CD4-positive, alpha-beta memory T cell (primary cell): ENCODE data around the gene SMTNL2. TPM values are rescaled to one million over a fixed set of nuclear protein-coding genes. Genes with fewer than 3 reads are reported as not detected.

Source experiments
- CTCF ChIA-PET: fragments of 350-600 bp; sonication (Branson Sonifier 250); formaldehyde crosslinking; loops from one replicate; lab custom pipeline; 2021; ENCODE audit warnings: inconsistent platforms; ENCODE audit not compliant: partially characterized antibody; lab: Charles Lee
- POLR2A ChIA-PET: fragments of 350-600 bp; sonication (Branson Sonifier 250); formaldehyde crosslinking; loops from one replicate; lab custom pipeline; 2021; ENCODE audit not compliant: partially characterized antibody; lab: Charles Lee
- DNase-seq, 5 donors: peaks; one replicate each; pipeline versions ENCODE4 v3.0.0 to v3.0.0-alpha.2; 2020 to 2022; ENCODE audit warnings: mixed read lengths in 1 of 5
- H3K27ac ChIP-seq: one replicate; pipeline ENCODE4 v1.7.0; 2013; ENCODE audit warnings: low read depth, low read length
- H3K27me3 ChIP-seq: 2 replicates; pipeline ENCODE4 v1.7.0; 2013; ENCODE audit warnings: mild to moderate bottlenecking, low read length, moderate library complexity; ENCODE audit not compliant: insufficient read depth
- H3K36me3 ChIP-seq: 2 replicates; pipeline ENCODE4 v1.7.0; 2013; ENCODE audit warnings: mild to moderate bottlenecking, low read length, moderate library complexity; ENCODE audit not compliant: insufficient read depth
- H3K4me1 ChIP-seq: 2 replicates; pipeline ENCODE4 v1.7.0; 2013; ENCODE audit warnings: mild to moderate bottlenecking, low read length, moderate library complexity; ENCODE audit not compliant: insufficient read depth
- H3K4me3 ChIP-seq, 2 donors: one replicate each; pipeline ENCODE4 v1.7.0; 2013; ENCODE audit warnings: low read length in 2 of 2, mild to moderate bottlenecking in 1 of 2
- H3K9me3 ChIP-seq, 2 donors: one replicate each; pipeline ENCODE4 v1.7.0; 2013; ENCODE audit warnings: low read length in 2 of 2, control low read depth in 1 of 2; ENCODE audit not compliant: control insufficient read depth in 1 of 2
- H3K27ac Mint-ChIP-seq, 7 donors: one replicate each; pipeline ENCODE4 v1.8.0; 2020 to 2021; ENCODE audit warnings: mixed read lengths in 7 of 7, mild to moderate bottlenecking in 6 of 7, inconsistent platforms in 3 of 7, moderate library complexity in 3 of 7
- H3K27me3 Mint-ChIP-seq, 2 donors: one replicate each; pipeline ENCODE4 v1.8.0; 2020 to 2021; ENCODE audit warnings: mixed read lengths in 2 of 2
- H3K36me3 Mint-ChIP-seq, 2 donors: one replicate each; pipeline ENCODE4 v1.8.0; 2020 to 2021; ENCODE audit warnings: mixed read lengths in 2 of 2, inconsistent platforms in 1 of 2, mild to moderate bottlenecking in 1 of 2
- H3K4me1 Mint-ChIP-seq, 4 donors: one replicate each; pipeline ENCODE4 v1.8.0; 2020 to 2021; ENCODE audit warnings: mixed read lengths in 4 of 4, mild to moderate bottlenecking in 1 of 4
- H3K4me3 Mint-ChIP-seq, 8 donors: one replicate each; pipeline ENCODE4 v1.8.0; 2020 to 2021; ENCODE audit warnings: mixed read lengths in 8 of 8, mild to moderate bottlenecking in 7 of 8, moderate library complexity in 6 of 8, inconsistent platforms in 3 of 8
- H3K9me3 Mint-ChIP-seq, 8 donors: one replicate each; pipeline ENCODE4 v1.8.0; 2020 to 2021; ENCODE audit warnings: mixed read lengths in 8 of 8, mild to moderate bottlenecking in 5 of 8, inconsistent platforms in 3 of 8, moderate library complexity in 1 of 8
- intact Hi-C: fragments of 100-400 bp; cut with micrococcal nuclease; formaldehyde crosslinking; loops from one replicate; pipeline ENCODE4 v1.15.1; 2023
- polyA plus RNA-seq, 2 donors: library from polyadenylated mRNA; unstranded; fragments of 300-500 nt; fragmentation: Illumina TruSeq; gene quantifications; one replicate each; pipeline ENCODE4 v1.2.3, GENCODE V29; 2021
- total RNA-seq, 2 experiments: library from RNA; stranded (reverse); gene quantifications; one replicate each; pipeline ENCODE4 v1.2.3, GENCODE V29; 2021

Gene SMTNL2
- not detected for total RNA-seq
- not detected for polyA plus RNA-seq

DNA sequence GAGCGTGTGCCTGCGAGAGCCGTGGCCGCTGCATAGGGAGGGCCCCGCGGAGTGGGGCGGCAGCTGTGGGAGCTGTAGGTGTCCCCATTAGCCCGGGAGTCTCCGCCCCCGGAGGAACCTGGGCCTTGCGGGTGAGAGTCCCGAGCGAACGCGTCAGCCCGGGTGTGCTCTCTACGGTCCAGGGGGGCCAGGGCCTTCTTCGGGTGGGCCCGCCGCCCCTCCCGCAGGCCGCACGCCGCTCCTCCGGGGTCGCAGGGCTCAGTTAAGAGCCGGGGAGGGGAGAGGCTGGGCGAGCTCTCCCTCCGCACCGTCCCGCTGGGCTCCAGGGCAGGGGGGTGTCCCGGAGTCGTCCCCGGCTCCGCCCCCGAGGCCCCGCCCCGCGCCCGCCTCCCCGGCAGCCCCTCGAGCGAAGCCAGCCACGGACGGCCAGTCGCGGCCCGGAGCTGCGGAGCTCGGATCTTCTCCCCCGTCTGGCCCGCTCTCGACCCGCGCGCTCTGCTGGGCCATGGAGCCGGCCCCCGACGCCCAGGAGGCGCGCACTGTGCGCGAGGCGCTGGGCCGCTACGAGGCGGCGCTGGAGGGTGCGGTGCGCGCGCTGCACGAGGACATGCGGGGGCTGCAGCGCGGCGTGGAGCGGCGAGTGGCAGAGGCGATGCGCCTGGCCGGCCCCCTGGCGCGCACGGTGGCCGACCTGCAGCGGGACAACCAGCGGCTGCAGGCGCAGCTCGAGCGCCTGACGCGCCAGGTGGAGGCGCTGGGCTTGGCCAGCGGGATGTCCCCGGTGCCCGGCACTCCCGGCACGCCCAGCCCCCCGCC is at the start of gene SMTNL2:
Gene SMTNL2 (plus strand): TSS at position 429 of the 816 bp plus-strand sequence. CDS start 77 bp downstream, at position 506.
- ChIA-PET POLR2A (interaction anchor here (0.9 kb wide), 1 partner anchor 29 kb away, joined by 4 read pairs; the partner anchor contains the start of gene MYBBP1A), CTCF (interaction anchor here (0.6 kb wide), 1 partner anchor 15 kb away, joined by 3 read pairs; no protein-coding TSS in a partner anchor)
- Histone ChIP-seq H3K36me3 (no peaks in the 10 kb centered on the region), H3K4me3 (no peak within 1 kb of the TSS), H3K4me1 (peaks cover 3% of the 10 kb centered on the region), H3K27ac (no peak within 1 kb of the TSS), H3K27me3 (peaks cover 10% of the 10 kb centered on the region), H3K9me3 (no peaks in the 10 kb centered on the region)
- no peak for DNase-seq
- intact Hi-C loops = no loop called here
- Mint-ChIP-seq H3K27me3 (peaks cover 30 to 36% of the 10 kb centered on the region in 2 donors), H3K4me1 (peaks cover 1 to 10% (median 4%) of the 10 kb centered on the region in 4 donors), H3K27ac (no peak within 1 kb of the TSS), H3K9me3 (no peaks in the 10 kb centered on the region), H3K4me3 (peak within 1 kb of the TSS; percentile 60 to 77 (median 74)), H3K36me3 (no peaks in the 10 kb centered on the region)

DNA sequence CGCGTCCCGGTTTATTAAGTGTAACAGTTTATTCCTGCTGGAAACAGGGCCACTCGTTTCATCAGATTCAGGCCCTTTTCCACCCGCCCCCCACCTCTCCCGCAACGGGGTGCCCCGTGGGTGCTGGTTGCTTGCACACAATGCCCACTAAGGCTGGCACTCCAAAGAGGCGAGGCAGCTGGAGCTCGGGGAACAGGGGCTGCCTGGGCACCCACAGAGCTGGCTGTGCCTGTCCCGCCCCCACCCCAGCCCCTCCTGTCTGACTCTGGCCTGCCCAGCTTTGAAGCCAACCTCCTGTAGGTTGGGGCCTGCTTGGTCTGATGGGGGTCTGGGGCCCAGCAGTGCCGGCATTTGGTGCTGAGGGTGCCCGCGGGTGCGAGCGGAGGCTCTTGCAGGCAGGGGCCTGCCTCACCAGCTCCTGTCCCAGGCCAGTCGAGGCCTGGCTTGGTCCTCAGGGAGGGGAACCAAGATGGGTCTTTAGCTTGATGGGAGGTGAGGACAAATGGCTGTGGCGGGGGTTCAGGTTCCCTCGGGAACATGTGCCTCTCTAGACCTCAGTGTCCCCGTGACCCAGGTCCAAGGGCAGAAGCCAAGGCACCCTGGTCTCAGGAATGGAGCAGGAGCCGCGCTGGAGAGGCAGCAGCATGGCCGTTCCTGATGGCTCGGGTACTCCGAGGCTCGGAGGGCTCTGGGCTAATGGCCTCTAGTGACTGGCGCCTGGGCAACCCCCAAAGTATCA is 49.2 kb upstream of the SMTNL2 start:
- Mint-ChIP-seq H3K4me1 (peaks cover 0 to 5% (median 3%) of the 10 kb centered on the region in 4 donors), H3K4me3 (no peak overlapping the region), H3K27me3 (peaks cover 0 to 6% of the 10 kb centered on the region in 2 donors), H3K36me3 (peaks cover 5 to 8% of the 10 kb centered on the region in 2 donors), H3K27ac (no peak overlapping the region), H3K9me3 (no peaks in the 10 kb centered on the region)
- Histone ChIP-seq H3K27ac (no peak overlapping the region), H3K36me3 (peaks cover 7% of the 10 kb centered on the region), H3K4me3 (no peak overlapping the region), H3K27me3 (no peaks in the 10 kb centered on the region), H3K9me3 (no peaks in the 10 kb centered on the region), H3K4me1 (no peaks in the 10 kb centered on the region)
- intact Hi-C loops = no loop called here
- POLR2A ChIA-PET = no interaction called here
- CTCF ChIA-PET = no interaction called here
- peak in 1 of 5 donors; percentile 13 for DNase-seq

GRCh38 chr17:4535667-4536258 is 48.6 kb upstream of the SMTNL2 start:
- Histone ChIP-seq H3K4me1 (no peaks in the 10 kb centered on the region), H3K36me3 (peaks cover 7% of the 10 kb centered on the region), H3K4me3 (no peak overlapping the region), H3K27ac (no peak overlapping the region), H3K9me3 (no peaks in the 10 kb centered on the region), H3K27me3 (no peaks in the 10 kb centered on the region)
- ChIA-PET POLR2A (no interaction called here), CTCF (no interaction called here)
- peak in 1 of 5 donors; percentile 20 for DNase-seq
- no peaks in the 10 kb centered on the region for H3K9me3 Mint-ChIP-seq
- peaks cover 0 to 6% of the 10 kb centered on the region in 2 donors for H3K27me3 Mint-ChIP-seq
- H3K36me3 Mint-ChIP-seq = peaks cover 8% of the 10 kb centered on the region in 2 donors
- H3K4me3 Mint-ChIP-seq = no peak overlapping the region
- H3K27ac Mint-ChIP-seq = no peak overlapping the region
- intact Hi-C loops = no loop called here
- peaks cover 0 to 5% (median 3%) of the 10 kb centered on the region in 4 donors for H3K4me1 Mint-ChIP-seq

- H3K4me1 Mint-ChIP-seq = peaks cover 0 to 5% (median 3%) of the 10 kb centered on the region in 4 donors
- ChIA-PET POLR2A (no interaction called here), CTCF (interaction anchor here (1.1 kb wide), 1 partner anchor 29 kb away, joined by 3 read pairs; no protein-coding TSS in a partner anchor)
- Histone ChIP-seq H3K9me3 (no peaks in the 10 kb centered on the region), H3K36me3 (peaks cover 9% of the 10 kb centered on the region), H3K27me3 (no peaks in the 10 kb centered on the region), H3K27ac (no peak overlapping the region), H3K4me1 (no peaks in the 10 kb centered on the region), H3K4me3 (no peak overlapping the region)
- H3K36me3 Mint-ChIP-seq = peaks cover 8 to 13% of the 10 kb centered on the region in 2 donors
- peaks cover 0 to 6% of the 10 kb centered on the region in 2 donors for H3K27me3 Mint-ChIP-seq
- H3K4me3 Mint-ChIP-seq = peak overlapping the region in 1 of 8 donors; percentile 36
- DNase-seq = no peak
- intact Hi-C loops = no loop called here
- no peaks in the 10 kb centered on the region for H3K9me3 Mint-ChIP-seq
- no peak overlapping the region for H3K27ac Mint-ChIP-seq
These were observed 48.0 kb upstream of the SMTNL2 start for GRCh38 chr17:4536259-4536741.

GRCh38 chr17:4536742-4537411 is 47.5 kb upstream of the SMTNL2 start:
- no peak overlapping the region for H3K4me3 ChIP-seq
- no peaks in the 10 kb centered on the region for H3K4me1 ChIP-seq
- Mint-ChIP-seq H3K9me3 (no peaks in the 10 kb centered on the region), H3K4me3 (no peak overlapping the region), H3K4me1 (peaks cover 0 to 5% (median 3%) of the 10 kb centered on the region in 4 donors), H3K27me3 (peaks cover 0 to 6% of the 10 kb centered on the region in 2 donors), H3K36me3 (peaks cover 8 to 14% of the 10 kb centered on the region in 2 donors), H3K27ac (peak overlapping the region in 2 of 7 donors; percentile 38 to 72)
- H3K27ac ChIP-seq = no peak overlapping the region
- ChIA-PET CTCF (interaction anchor here (1.1 kb wide), 1 partner anchor 28 kb away, joined by 3 read pairs; no protein-coding TSS in a partner anchor), POLR2A (no interaction called here)
- H3K27me3 ChIP-seq = no peaks in the 10 kb centered on the region
- DNase-seq = peak in 1 of 5 donors; percentile 33
- intact Hi-C loops = no loop called here
- peaks cover 14% of the 10 kb centered on the region for H3K36me3 ChIP-seq
- H3K9me3 ChIP-seq = no peaks in the 10 kb centered on the region

GRCh38 chr17:4537451-4538235 is 46.7 kb upstream of the SMTNL2 start:
- Mint-ChIP-seq H3K4me3 (no peak overlapping the region), H3K36me3 (peaks cover 11 to 20% of the 10 kb centered on the region in 2 donors), H3K9me3 (no peaks in the 10 kb centered on the region), H3K27me3 (peaks cover 0 to 3% of the 10 kb centered on the region in 2 donors), H3K4me1 (peaks cover 0 to 5% (median 3%) of the 10 kb centered on the region in 4 donors), H3K27ac (peak overlapping the region in 2 of 7 donors; percentile 38 to 70)
- peaks cover 22% of the 10 kb centered on the region for H3K36me3 ChIP-seq
- no peaks in the 10 kb centered on the region for H3K9me3 ChIP-seq
- CTCF ChIA-PET = interaction anchor here (1.1 to 1.9 kb wide), 3 partner anchors 27 to 116 kb away, joined by 3 to 6 read pairs (median 3); no protein-coding TSS in a partner anchor
- POLR2A ChIA-PET = interaction anchor here (1.4 kb wide), 1 partner anchor 13 kb away, joined by 4 read pairs; no protein-coding TSS in a partner anchor
- intact Hi-C loops = no loop called here
- H3K27me3 ChIP-seq = no peaks in the 10 kb centered on the region
- DNase-seq = peak in 1 of 5 donors; percentile 9
- no peak overlapping the region for H3K4me3 ChIP-seq
- H3K4me1 ChIP-seq = no peaks in the 10 kb centered on the region
- H3K27ac ChIP-seq = no peak overlapping the region
